Measurements from ENCODE around the gene KLHDC8B. TPM values are rescaled to one million over a fixed set of nuclear protein-coding genes. Genes with fewer than 3 reads are reported as not detected.
"Not testable (repeated sequence)": the region's sequence is repeated elsewhere in the genome, so short reads cannot be mapped to it uniquely, and the experiment has no call there.

KLHDC8B gene
- polyA plus RNA-seq, 10 donors: 64.9 to 114 (median 89.6) TPM

DNA sequence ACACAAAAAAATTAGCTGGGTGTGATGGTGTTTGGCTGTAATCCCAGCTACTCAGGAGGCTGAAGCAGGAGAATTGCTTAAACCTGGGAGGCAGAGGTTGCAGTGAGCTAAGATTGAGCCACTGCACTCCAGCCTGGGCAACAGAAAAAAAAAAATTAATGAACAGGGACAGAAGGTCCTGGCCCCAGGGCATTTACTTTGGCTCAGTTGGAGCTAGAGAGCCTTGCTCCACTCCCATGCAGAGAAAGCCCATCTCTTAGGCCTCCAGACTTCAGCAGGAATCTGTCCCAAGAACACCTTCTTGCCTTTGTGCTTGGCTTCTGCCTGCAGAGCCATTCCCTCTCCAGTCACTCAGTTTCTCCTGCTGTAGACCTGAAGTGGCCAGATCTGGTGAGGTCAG lies 8.7 kb downstream of the KLHDC8B start:
- DNase-seq: no peak

GRCh38 chr3:49181351-49181750 lies 10.0 kb downstream of the KLHDC8B start:
- DNase-seq: no peak

DNA sequence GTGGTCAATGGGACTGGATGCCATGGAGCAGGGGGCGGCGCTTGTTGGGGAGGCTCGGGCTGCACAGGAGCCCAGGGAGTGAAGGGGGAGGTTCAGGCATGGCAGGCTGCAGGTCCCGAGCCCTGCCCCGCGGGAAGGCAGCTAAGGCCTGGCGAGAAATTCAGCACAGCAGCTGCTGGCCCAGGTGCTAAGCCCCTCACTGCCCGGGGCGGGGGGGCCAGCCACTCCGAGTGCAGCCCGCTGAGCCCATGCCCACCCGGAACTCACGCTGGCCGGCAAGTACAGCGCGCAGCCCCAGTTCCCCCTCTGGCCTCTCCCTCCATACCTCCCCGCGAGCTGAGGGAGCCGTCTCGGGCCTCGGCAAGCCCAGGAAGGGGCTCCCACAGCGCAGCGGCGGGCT lies 11.3 kb downstream of the KLHDC8B start:
- DNase-seq: no peak

DNA sequence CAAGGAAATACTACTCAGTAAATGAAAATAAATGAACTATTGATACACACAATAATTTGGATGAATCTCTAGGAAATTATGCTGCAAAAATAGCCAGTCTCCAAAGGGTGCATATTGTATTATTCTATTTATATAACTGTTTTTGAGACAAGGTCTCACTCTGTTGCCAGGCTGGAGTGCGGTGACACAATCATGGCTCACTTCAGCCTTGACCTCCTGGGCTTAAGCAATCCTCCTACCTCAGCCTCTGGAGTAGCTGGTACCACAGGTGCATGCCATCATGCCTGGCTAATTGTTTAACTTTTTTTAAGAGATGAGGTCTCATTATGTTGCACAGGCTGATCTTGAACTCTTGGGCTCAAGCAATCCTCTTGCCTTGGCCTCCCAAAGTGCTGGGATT lies 12.5 kb downstream of the KLHDC8B start:
- no peak for DNase-seq

GRCh38 chr3:49191741-49192140 lies 20.3 kb downstream of the KLHDC8B start:
- no peak for DNase-seq

DNA sequence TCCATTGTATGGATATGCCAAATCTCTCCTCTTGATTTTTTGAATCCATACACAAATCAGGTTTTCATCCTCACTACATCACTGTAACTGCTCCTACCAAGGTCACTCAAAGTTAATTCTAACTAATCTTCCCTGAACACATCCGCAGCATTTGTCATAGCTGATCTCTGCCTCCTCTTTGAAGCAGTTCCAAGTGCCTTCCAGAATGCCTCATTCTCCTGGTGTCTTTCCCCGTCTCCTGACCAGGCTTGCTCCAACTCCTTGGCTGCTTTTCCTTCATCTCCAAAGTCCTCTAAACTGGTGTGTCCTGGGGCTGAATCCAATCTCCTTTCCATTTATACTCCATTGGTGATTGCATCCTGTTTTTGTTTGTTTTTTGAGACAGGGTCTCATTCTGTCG lies 26.8 kb downstream of the KLHDC8B start:
- no peak for DNase-seq

DNA sequence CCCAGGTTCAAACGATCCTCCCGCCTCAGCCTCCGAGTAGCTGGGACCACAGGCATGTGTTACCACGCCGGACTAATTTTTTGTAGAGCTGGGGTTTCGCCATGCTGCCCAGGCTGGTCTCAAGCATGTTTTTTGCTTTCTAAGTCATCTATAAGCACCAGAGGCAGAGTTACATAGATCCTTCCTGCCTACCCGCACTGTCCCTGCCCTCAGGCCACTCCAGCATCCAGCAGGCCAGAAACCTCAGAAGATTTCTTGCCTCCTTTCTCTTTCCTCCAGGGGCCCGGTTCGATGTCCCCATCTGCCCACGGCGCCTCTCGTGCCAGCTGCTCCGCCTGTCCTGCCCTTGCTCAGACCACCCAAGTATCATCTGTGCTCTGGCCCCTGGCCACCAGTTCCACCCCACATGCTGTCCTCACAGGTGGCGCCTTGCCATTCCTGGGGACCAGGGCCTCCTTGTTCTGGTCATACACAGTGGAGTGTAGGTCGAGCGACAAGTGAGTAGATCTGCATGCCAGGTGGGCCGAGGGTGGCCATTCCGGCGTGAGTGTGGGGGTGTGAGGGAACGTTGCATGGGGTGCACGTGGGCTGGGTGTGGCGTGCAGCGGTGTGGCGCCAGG lies 27.3 kb downstream of the KLHDC8B start:
- DNase-seq: no peak

- DNase-seq: peak; percentile 90 to 94 (median 92)
Observed at GRCh38 chr3:49199239-49199899, 28.0 kb downstream of the KLHDC8B start.

DNA sequence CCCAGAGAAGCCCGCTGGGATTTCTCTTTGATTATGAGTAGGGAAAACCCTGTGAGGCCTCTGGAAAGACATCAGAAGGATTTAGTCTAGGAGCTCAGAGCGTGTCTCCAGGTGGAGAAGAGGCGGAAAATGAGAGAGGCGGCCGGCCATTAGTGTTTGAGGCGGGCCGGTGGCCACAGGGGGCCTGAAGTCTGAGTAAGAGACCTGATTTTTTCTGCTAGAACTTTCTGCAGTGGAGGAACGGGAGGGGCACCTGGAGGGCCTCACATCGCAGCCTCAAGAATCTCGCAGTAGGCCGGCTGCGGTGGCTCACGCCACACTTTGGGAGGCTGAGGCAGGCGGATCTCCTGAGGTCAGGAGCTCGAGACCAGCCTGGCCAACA lies 28.5 kb downstream of the KLHDC8B start:
- no peak for DNase-seq

- no peak for DNase-seq
Observed at GRCh38 chr3:49213541-49213943, 42.1 kb downstream of the KLHDC8B start.

DNA sequence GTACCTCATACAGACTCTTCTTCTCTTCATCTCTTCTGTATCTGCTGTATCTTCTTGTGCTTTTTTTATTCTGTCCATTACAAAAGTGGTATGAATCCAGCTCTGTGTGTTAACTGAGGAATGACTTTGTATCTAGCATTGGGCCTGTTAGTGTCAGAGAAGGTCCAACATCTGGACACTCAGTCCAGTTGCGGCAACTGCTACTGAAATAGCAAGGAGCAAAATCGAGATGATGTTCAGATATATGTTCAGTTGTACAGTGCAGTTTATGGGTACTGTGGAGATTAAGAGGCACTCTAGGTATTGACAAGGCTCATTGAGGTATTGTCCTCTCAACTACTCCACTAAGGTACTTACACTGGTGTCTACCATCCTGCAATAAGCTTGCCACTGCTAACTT lies 42.6 kb downstream of the KLHDC8B start:
- no peak for DNase-seq

GRCh38 chr3:49216687-49217086 lies 45.3 kb downstream of the KLHDC8B start:
- DNase-seq: not testable (repeated sequence)

DNA sequence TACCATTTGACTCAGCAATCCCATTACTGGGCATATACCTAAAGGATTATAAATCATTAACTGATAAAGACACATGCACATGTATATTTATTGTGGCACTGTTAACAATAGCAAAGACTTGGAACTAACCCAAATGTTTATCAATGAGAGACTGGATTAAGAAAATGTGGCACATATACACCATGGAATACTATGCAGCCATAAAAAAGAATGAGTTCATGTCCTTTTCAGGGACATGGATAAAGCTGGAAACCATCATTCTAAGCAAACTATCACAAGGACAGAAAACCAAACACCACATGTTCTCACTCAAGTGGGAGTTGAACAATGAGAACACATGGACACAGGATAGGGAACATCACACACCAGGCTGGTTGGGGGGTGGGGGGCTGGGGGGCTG lies 45.7 kb downstream of the KLHDC8B start:
- not testable (repeated sequence) for DNase-seq

DNA sequence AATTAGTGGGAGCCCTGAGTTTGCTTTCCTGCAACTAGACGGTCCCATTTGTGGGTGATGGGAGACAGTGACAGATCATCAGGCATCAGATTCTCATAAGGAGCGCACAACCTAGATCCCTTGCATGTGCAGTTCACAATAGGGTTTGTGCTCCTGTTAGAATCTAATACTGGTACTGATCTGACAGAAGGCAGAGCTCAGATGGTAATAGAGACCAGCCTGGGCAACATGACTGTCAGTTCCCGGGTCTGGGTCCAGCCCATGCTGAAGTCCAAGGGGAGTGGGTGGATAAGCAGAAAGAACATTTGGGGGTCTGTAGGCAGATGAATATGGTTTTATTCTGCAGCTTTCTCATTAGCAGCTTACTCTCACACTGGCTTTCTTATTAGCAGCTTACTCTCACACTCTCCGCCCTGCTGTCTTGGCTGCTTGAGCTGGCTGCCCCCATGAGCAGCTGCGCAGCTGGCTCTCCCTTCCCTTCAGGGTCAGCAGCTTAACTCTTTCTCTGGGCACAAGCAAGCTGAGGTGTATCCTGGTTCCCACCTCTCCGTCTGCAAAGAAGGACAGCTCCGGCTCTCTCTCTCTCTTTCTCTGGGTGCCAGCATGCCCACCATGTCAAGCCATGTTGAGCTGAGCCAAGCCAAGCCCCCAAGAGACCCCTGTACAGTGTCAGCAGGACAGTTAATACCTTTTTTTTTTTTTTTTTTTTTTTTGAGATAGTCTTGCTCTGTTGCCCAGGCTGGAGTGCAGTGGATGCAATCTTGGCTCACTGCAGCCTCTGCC lies 46.5 kb downstream of the KLHDC8B start:
- DNase-seq: peak in 2 of 3 donors; percentile 63 to 77

DNA sequence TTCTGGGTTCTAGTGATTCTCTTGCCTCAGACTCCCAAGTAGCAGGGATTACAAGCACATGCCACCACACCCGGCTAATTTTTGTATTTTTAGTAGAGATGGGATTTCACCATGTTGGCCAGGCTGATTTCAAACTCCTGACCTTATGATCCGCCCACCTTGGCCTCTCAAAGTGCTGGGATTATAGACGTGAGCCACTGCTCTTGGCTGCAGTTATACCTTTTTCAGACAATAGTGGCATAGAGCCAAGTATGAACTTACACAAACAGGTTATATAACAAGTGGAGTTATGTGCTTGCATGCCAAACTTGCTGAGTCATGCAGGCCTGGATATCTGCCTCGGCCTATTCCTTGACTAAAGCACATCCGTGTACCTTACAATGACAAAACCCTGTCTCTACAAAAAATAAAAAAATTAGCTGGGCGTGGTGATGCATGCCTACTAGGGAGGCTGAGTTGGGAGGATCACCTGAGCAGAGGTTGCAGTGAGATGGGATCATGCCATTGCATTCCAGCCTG lies 47.1 kb downstream of the KLHDC8B start:
- peak; percentile 75 to 83 (median 79) for DNase-seq

DNA sequence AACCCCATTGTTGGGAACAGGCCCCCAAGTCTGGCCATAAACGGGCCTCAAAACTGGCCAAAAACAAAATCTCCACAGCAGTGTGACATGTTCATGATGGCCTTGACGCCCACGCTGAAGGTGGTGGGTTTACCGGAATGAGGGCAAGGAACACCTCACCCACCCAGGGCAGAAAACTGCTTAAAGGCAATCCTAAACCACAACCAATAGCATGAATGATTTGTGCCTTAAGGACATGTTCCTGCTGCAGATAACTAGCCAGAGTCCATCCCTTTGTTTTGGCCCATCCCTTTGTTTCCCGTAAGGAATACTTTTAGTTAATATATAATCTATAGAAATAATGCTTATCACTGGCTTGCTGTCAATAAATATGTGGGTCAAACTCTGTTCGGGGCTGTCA lies 47.7 kb downstream of the KLHDC8B start:
- DNase-seq: no peak

- DNase-seq: not testable (repeated sequence)
Observed at GRCh38 chr3:49220985-49221563, 49.7 kb downstream of the KLHDC8B start.

DNA sequence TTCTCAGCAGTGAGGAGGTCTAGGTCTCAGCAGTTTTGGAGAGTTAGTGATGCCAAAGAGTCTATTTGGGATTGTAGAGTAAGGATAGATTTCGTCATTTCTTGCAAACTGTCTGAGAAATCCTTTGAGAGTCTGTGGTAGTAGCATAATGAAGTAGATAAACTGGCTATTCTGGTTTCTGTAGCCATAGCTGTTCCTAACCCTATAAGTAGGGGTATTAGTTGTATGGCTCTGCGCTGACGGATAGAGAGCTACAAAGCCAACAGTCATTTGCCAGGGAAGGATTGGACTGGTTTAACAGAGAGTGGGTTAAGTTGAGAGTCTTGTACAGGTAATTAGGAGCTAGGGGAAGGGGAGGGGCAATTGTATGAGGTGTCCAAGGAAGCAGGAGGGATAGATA lies 50.6 kb downstream of the KLHDC8B start:
- no peak for DNase-seq
